Type B pancreatic cell (in vitro differentiated cells): ENCODE data around the gene PRR5L. TPM values are rescaled to one million over a fixed set of nuclear protein-coding genes. Genes with fewer than 3 reads are reported as not detected.

ENCODE experiments used
- DNase-seq: peaks from one replicate; pipeline ENCODE4 v3.0.0; 2021; ENCODE audit warnings: mixed read lengths; ENCODE audit not compliant: unreplicated experiment; ENCODE audit errors: extremely low spot score
- H3K27ac Mint-ChIP-seq: 2 replicates; pipeline ENCODE4 v1.8.0; 2021; ENCODE audit warnings: mild to moderate bottlenecking, mixed read lengths
- H3K27me3 Mint-ChIP-seq: 2 replicates; pipeline ENCODE4 v1.8.0; 2021; ENCODE audit warnings: mixed read lengths
- H3K36me3 Mint-ChIP-seq: 2 replicates; pipeline ENCODE4 v1.8.0; 2021; ENCODE audit warnings: mixed read lengths
- H3K4me1 Mint-ChIP-seq: one replicate; pipeline ENCODE4 v1.8.0; 2021; ENCODE audit warnings: mixed read lengths; ENCODE audit not compliant: unreplicated experiment
- H3K4me3 Mint-ChIP-seq: 2 replicates; pipeline ENCODE4 v1.8.0; 2021; ENCODE audit warnings: mild to moderate bottlenecking, mixed read lengths
- H3K9me3 Mint-ChIP-seq: 2 replicates; pipeline ENCODE4 v1.8.0; 2021; ENCODE audit warnings: mixed read lengths
- CTCF ChIP-seq: fragments of 200-600 bp; sonication (generic); conservative IDR thresholded peaks from 2 replicates; pipeline ENCODE4 v1.5.0; 2021; ENCODE audit warnings: antibody characterized with exemption, mild to moderate bottlenecking
- total RNA-seq: library from RNA; stranded (reverse); gene quantifications from 2 replicates; pipeline ENCODE4 v1.2.1, GENCODE V29; 2021; ENCODE audit warnings: low replicate concordance

The PRR5L gene
- total RNA-seq, 1 donor from 2014 or later: 11.0 TPM

DNA sequence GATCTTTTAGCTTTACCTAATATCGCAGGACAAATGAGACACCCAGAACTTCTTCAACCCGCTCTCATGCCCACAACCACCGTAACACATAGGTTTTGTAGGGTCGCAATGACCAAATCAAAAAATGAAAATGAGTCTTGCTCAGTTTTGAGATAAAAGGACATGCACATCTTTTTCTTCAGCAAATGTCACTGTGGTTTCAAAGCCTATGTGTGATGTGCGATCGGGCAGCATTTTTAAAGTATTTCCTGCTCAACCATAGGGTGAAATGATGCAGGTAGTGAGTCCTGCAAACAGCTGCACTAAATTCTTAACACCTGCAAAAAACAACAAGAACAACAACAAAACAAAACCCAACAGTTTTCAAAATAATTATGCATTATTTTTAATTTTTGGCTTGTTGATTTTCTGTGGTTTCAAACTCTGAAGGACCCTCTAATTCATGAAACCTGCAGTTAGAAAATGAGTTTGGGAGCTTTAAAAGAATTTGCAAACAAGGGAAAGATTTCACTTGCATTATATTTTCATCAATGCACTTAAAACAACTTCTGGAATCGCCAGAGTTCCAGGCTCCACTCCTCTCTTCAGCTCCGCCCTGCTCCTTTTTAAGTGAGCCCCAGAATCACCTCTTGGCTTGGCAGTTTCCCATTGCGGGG, 79.4 kb downstream of the PRR5L start:
- DNase-seq: no peak
- Mint-ChIP-seq H3K27me3 (peaks cover 72% of the 10 kb centered on the region), H3K9me3 (no peaks in the 10 kb centered on the region), H3K4me3 (peak overlapping the region; percentile 95), H3K27ac (no peak overlapping the region), H3K36me3 (peaks cover 4% of the 10 kb centered on the region), H3K4me1 (peaks cover 19% of the 10 kb centered on the region)
- TF ChIP-seq CTCF: no peak

GRCh38 chr11:36376009-36376887, 80.2 kb downstream of the PRR5L start:
- peaks cover 4% of the 10 kb centered on the region for H3K36me3 Mint-ChIP-seq
- peak overlapping the region; percentile 68 for H3K27ac Mint-ChIP-seq
- peaks cover 19% of the 10 kb centered on the region for H3K4me1 Mint-ChIP-seq
- H3K4me3 Mint-ChIP-seq: peak overlapping the region; percentile 95
- no peak for DNase-seq
- peaks cover 75% of the 10 kb centered on the region for H3K27me3 Mint-ChIP-seq
- no peak for TF ChIP-seq CTCF
- H3K9me3 Mint-ChIP-seq: no peaks in the 10 kb centered on the region

GRCh38 chr11:36376888-36377758, 81.0 kb downstream of the PRR5L start:
- peak; percentile 75 for DNase-seq
- peak overlapping the region; percentile 68 for H3K27ac Mint-ChIP-seq
- TF ChIP-seq CTCF: peak; percentile 68
- H3K4me1 Mint-ChIP-seq: peaks cover 18% of the 10 kb centered on the region
- peaks cover 4% of the 10 kb centered on the region for H3K36me3 Mint-ChIP-seq
- H3K27me3 Mint-ChIP-seq: peaks cover 72% of the 10 kb centered on the region
- H3K9me3 Mint-ChIP-seq: no peaks in the 10 kb centered on the region
- H3K4me3 Mint-ChIP-seq: peak overlapping the region; percentile 95

DNA sequence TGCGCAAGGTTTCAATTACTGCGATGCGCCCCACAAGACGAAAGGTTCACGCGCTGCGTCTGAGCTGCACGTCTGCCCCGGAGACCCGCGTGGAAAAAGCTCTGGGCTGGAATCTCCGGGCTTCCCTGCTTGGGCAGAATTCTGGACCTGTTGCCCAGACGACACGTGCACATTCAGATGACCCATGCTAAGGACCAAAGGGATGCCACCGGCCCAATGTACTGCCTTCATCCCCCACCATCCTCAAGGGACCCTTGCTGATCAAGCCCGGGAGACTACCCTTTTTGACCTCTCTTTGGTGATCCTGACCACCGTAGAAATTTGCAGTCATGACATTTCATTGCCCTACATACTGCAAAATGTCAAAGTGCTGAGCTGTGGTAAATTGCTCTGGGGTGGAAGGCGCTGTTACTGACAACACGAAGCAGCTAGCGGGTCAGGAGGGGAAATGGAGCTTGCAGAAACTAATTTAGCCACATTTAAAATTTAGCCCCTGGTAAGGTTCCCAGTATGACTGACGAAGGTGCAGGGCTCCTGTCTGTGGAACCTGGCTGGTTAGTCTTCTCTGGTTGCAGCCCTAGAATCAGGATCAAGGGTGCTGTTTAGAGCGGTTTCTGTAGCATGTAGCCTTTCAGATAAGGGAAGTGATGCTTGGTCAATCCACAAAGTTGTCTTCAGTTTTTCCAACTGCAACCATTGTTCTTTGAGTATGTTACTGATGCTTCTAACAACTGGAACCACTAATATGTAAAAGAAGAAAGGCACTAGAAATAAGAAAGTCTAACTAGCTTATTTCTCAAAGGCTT, 81.9 kb downstream of the PRR5L start:
- Mint-ChIP-seq H3K4me1 (peaks cover 13% of the 10 kb centered on the region), H3K9me3 (no peaks in the 10 kb centered on the region)

More for the DNA sequence above, 81.9 kb downstream of the PRR5L start:
- peaks cover 74% of the 10 kb centered on the region for H3K27me3 Mint-ChIP-seq
- H3K36me3 Mint-ChIP-seq: peaks cover 4% of the 10 kb centered on the region
- TF ChIP-seq CTCF: no peak
- peak overlapping the region; percentile 95 for H3K4me3 Mint-ChIP-seq
- DNase-seq: no peak
- H3K27ac Mint-ChIP-seq: peak overlapping the region; percentile 41
